GF-D8 (cell line): ENCODE data around the gene ZFHX3.

Source experiments
- DNase-seq: peaks from one replicate; lab custom pipeline; 2025; lab: John Stamatoyannopoulos, UW

The ZFHX3 gene

GRCh38 chr16:72744076-72744793 lies 303.7 kb downstream of the ZFHX3 start:
- no peak for DNase-seq

DNA sequence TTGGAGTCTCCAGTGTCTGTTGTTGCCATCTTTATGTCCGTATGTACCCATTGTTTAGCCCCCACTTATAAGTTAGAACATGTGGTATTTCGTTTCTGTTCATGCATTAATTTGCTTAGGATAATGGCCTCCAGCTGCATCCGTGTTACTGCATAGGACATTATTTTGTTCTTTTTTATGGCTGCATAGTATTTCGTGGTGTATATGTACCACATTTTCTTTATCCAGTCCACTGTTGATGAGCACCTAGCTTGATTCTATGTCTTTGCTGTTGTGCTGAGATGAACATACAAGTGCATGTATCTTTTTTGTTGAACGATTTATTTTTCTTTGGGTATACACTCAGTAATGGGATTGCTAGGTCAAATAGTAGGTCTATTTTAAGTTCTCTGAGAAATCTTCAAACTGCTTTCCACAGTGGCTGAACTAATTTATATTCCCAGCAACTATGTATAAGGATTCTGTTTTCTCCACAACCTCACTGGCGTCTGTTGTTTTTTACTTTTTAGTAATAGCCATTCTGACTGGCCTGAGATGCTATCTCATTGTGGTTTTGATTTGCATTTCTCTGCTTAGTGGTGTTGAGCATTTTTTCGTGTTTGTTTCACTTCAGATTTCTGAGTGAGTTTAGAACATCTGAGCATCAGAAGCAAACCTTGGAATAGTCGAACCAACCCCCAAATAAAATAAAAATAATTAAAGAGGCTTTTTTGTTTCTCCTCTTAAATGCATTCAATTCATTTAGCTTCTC lies 304.7 kb downstream of the ZFHX3 start:
- no peak for DNase-seq

DNA sequence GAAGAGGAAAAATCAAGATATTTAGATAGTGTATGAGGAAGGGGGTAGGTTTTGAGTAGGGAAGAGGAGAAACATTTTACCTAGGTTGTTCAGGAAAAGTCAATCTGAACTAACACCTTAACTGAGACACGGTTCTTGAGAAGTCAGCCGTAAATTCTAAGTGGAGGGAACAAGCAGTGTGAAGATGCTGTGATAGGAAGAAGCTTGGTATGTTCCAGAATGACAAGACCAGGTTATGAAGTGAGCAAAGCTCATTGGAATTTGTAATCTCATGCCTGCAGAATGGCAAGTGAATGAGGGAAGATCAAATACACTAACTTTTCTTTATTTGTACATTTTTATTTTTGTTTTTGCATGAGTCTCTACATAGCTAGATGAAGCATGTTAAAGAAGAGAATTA lies 307.6 kb downstream of the ZFHX3 start:
- DNase-seq, result no peak

DNA sequence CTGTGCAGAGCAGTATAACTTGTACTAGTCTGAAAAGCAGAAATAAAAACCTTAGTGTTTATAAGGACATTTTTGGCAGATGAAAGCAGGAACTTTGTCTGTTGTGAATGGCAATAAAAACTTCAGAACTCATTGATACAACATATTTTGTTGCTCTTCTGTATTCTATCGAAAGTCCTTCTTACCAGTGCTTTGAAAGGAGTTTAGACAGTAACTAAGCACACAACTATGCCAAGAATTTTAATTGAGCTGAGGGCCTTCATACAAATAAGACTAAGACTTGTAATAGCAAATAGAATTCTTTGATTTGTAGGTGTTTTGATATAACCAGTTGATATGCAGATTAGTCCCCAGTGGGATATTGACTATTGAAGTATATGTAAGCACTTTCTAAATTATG lies 308.4 kb downstream of the ZFHX3 start:
- DNase-seq, result no peak

GRCh38 chr16:72736074-72736473 lies 311.9 kb downstream of the ZFHX3 start:
- no peak for DNase-seq
